T-helper 17 cell (primary cell): ENCODE results near the gene ZFX. TPM values are rescaled to one million over a fixed set of nuclear protein-coding genes. Genes with fewer than 3 reads are reported as not detected.
"Not testable (repeated sequence)": the region's sequence is repeated elsewhere in the genome, so short reads cannot be mapped to it uniquely, and the experiment has no call there.

Experiments used
- ATAC-seq: fragments of 150-1000 bp; cut with Tn5 transposase; 2 replicates; pipeline ENCODE4 v1.10.0; 2021; ENCODE audit warnings: mild to moderate bottlenecking, moderate library complexity
- DNase-seq, 3 donors: peaks; one replicate each; pipeline versions ENCODE4 v3.0.0 to v3.0.0-alpha.2; 2020 to 2021
- H3K9me3 ChIP-seq: one replicate; pipeline ENCODE4 v1.7.0; 2013; ENCODE audit warnings: low read length, mild to moderate bottlenecking; ENCODE audit not compliant: control insufficient read depth, poor library complexity, severe bottlenecking
- H3K27ac Mint-ChIP-seq: one replicate; pipeline ENCODE4 v1.8.0; 2022; ENCODE audit warnings: mild to moderate bottlenecking, moderate library complexity, mixed read lengths
- H3K27me3 Mint-ChIP-seq: one replicate; pipeline ENCODE4 v1.8.0; 2022; ENCODE audit warnings: mixed read lengths
- H3K36me3 Mint-ChIP-seq: one replicate; pipeline ENCODE4 v1.8.0; 2022; ENCODE audit warnings: low read depth, mixed read lengths
- H3K4me1 Mint-ChIP-seq: one replicate; pipeline ENCODE4 v1.8.0; 2022; ENCODE audit warnings: mild to moderate bottlenecking, mixed read lengths
- H3K4me3 Mint-ChIP-seq: one replicate; pipeline ENCODE4 v1.8.0; 2022; ENCODE audit warnings: mild to moderate bottlenecking, moderate library complexity, mixed read lengths
- total RNA-seq, 4 donors: library from RNA in 2 of 4; stranded (reverse) in 2 of 4; gene quantifications; one replicate each; pipeline ENCODE4 v1.2.3 and lab custom pipeline; 2022 to 2026

The ZFX gene
- 10 to 100 TPM; 50.8 to 55.8 TPM for total RNA-seq
- total RNA-seq (lab: John Stamatoyannopoulos, UW) = 82.4 to 205 reads per million in 2 donors

- peak within 1 kb of the TSS; percentile 94 for H3K27ac Mint-ChIP-seq
- H3K4me3 Mint-ChIP-seq = peak within 1 kb of the TSS; percentile 90
- H3K36me3 Mint-ChIP-seq = peaks cover 3% of the 10 kb centered on the region
- peak; percentile 47 for ATAC-seq
- H3K9me3 ChIP-seq = no peaks in the 10 kb centered on the region
- peak; percentile 31 to 54 (median 47) for DNase-seq
- H3K27me3 Mint-ChIP-seq = no peaks in the 10 kb centered on the region
- H3K4me1 Mint-ChIP-seq = peaks cover 33% of the 10 kb centered on the region
These were observed at the start of gene ZFX for GRCh38 chrX:24149351-24150050. Gene ZFX, plus strand, starts transcription at chrX:24149729. Its CDS starts 23,014 bp downstream, at chrX:24172743.

DNA sequence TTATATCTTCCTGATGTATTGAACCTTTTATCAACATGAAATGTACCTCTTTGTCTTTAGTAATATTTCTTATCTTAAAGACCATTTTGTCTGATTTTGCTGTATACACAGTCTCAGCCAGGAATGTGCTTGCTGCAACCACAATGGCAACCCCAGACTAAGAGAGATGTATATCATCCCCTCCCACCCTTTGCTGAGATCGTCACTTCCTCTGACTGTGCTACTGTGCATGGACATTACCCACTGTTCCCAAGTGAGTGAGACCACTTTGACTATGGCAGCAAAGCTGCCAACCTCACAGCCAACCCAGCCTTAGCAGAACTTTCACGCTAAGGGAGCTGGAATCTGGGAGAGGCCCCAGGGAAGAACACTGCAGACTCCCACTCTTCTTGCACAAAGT is 48.8 kb upstream of the ZFX start:
- Mint-ChIP-seq H3K27me3 (no peaks in the 10 kb centered on the region), H3K27ac (peak overlapping the region; percentile 34), H3K36me3 (no peaks in the 10 kb centered on the region), H3K4me3 (no peak overlapping the region), H3K4me1 (peaks cover 14% of the 10 kb centered on the region)
- no peaks in the 10 kb centered on the region for H3K9me3 ChIP-seq
- ATAC-seq = no peak
- DNase-seq = no peak

GRCh38 chrX:24110069-24110468 is 39.5 kb upstream of the ZFX start:
- Mint-ChIP-seq H3K27me3 (no peaks in the 10 kb centered on the region), H3K36me3 (no peaks in the 10 kb centered on the region), H3K27ac (no peak overlapping the region), H3K4me3 (no peak overlapping the region), H3K4me1 (no peaks in the 10 kb centered on the region)
- DNase-seq (no peak), ATAC-seq (no peak)
- H3K9me3 ChIP-seq = no peaks in the 10 kb centered on the region

- DNase-seq = no peak
- no peak overlapping the region for H3K27ac Mint-ChIP-seq
- H3K36me3 Mint-ChIP-seq = no peaks in the 10 kb centered on the region
These were observed 36.3 kb upstream of the ZFX start for GRCh38 chrX:24113181-24113580.

DNA sequence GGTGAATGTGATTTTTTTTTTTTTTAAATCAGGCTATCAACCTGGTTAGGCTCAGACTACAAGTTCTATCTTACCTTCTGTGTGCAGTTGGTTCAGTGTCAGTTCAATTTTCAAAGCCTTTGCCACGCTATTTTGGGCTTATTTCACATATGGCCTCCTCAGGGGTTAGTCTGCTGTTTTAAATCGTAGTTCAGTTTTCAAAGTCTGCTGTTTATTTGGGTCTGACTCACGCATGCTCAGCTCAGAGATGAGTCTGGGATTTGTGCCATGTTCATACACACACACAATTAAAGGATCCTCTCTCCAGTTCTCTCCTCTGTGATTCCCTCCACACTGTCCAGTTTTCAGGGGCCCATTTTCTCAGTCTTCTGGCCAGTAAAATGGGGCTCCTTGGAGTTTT is 32.3 kb upstream of the ZFX start:
- Mint-ChIP-seq H3K27ac (no peak overlapping the region), H3K36me3 (no peaks in the 10 kb centered on the region), H3K4me3 (no peak overlapping the region), H3K4me1 (no peaks in the 10 kb centered on the region), H3K27me3 (no peaks in the 10 kb centered on the region)
- DNase-seq (no peak), ATAC-seq (no peak)
- H3K9me3 ChIP-seq = no peaks in the 10 kb centered on the region

More at GRCh38 chrX:24113181-24113580, 36.3 kb upstream of the ZFX start:
- H3K27me3 Mint-ChIP-seq = no peaks in the 10 kb centered on the region
- H3K9me3 ChIP-seq = no peaks in the 10 kb centered on the region
- no peaks in the 10 kb centered on the region for H3K4me1 Mint-ChIP-seq
- H3K4me3 Mint-ChIP-seq = no peak overlapping the region
- ATAC-seq = no peak

- H3K9me3 ChIP-seq = no peaks in the 10 kb centered on the region
- H3K27ac Mint-ChIP-seq = no peak overlapping the region
- DNase-seq = no peak
- no peak for ATAC-seq
- H3K4me3 Mint-ChIP-seq = no peak overlapping the region
- H3K4me1 Mint-ChIP-seq = peaks cover 3% of the 10 kb centered on the region
- no peaks in the 10 kb centered on the region for H3K36me3 Mint-ChIP-seq
- H3K27me3 Mint-ChIP-seq = no peaks in the 10 kb centered on the region
These were observed 25.2 kb upstream of the ZFX start for GRCh38 chrX:24124244-24124799.

GRCh38 chrX:24125028-24125612 is 24.4 kb upstream of the ZFX start:
- no peak overlapping the region for H3K4me3 Mint-ChIP-seq

GRCh38 chrX:24131476-24131875 is 18.1 kb upstream of the ZFX start:
- H3K4me3 Mint-ChIP-seq = no peak overlapping the region
- no peak for ATAC-seq

More at GRCh38 chrX:24125028-24125612, 24.4 kb upstream of the ZFX start:
- no peak for DNase-seq
- ATAC-seq = no peak
- Mint-ChIP-seq H3K27ac (no peak overlapping the region), H3K27me3 (no peaks in the 10 kb centered on the region), H3K36me3 (no peaks in the 10 kb centered on the region), H3K4me1 (peaks cover 3% of the 10 kb centered on the region)
- no peaks in the 10 kb centered on the region for H3K9me3 ChIP-seq

DNA sequence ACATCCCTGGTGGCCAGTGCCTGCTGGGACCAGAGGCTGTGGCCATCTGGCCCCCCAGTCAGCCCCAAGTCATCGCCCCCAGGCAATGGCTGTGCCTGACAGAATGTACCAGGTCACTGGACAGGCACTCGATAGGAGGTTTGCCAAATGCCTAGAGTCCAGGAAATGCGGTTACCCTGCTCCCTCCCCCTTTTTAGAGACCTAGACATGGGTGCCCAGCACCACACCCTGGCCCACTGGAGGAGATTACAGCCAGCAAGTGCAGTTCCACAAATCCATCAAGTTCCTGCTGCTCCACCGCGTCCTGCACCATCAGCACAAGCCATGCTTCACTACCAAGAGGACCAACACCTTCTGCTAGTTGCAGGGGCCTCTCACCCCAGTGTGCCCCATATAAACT is 16.2 kb upstream of the ZFX start:
- Mint-ChIP-seq H3K4me3 (no peak overlapping the region), H3K36me3 (no peaks in the 10 kb centered on the region), H3K4me1 (peaks cover 3% of the 10 kb centered on the region), H3K27me3 (no peaks in the 10 kb centered on the region), H3K27ac (peak overlapping the region; percentile 87)
- H3K9me3 ChIP-seq = no peaks in the 10 kb centered on the region
- DNase-seq = no peak
- ATAC-seq = no peak

More at GRCh38 chrX:24131476-24131875, 18.1 kb upstream of the ZFX start:
- no peak overlapping the region for H3K27ac Mint-ChIP-seq
- H3K27me3 Mint-ChIP-seq = no peaks in the 10 kb centered on the region
- DNase-seq = no peak
- peaks cover 3% of the 10 kb centered on the region for H3K4me1 Mint-ChIP-seq
- no peaks in the 10 kb centered on the region for H3K9me3 ChIP-seq
- no peaks in the 10 kb centered on the region for H3K36me3 Mint-ChIP-seq

DNA sequence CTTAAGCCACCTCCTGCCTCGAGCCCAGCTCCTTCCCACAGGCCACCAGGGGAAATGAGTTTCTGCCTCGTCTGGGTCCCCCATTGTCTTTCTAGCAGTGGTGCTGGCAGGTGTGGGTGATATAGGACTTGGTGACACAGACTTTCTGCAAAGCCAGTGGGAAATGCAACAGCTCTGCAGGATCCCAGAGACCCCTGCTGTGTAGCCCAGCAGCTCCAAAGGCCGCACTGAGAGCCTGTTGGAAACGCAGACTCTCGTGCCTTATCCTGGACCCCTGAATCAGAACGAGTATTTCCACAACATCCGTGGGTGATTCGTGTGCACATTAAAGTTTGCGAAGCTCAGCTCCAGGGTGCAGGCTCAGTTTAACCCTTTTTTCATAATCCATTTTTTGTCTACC is 13.8 kb upstream of the ZFX start:
- not testable (repeated sequence) for H3K9me3 ChIP-seq, H3K4me1 Mint-ChIP-seq, DNase-seq, H3K27me3 Mint-ChIP-seq, H3K27ac Mint-ChIP-seq, H3K4me3 Mint-ChIP-seq, ATAC-seq, H3K36me3 Mint-ChIP-seq

- Mint-ChIP-seq H3K4me1 (no peaks in the 10 kb centered on the region), H3K27me3 (no peaks in the 10 kb centered on the region), H3K36me3 (no peaks in the 10 kb centered on the region), H3K27ac (no peak overlapping the region), H3K4me3 (no peak overlapping the region)
- DNase-seq (no peak), ATAC-seq (no peak)
- H3K9me3 ChIP-seq = no peaks in the 10 kb centered on the region
These were observed 12.3 kb upstream of the ZFX start for GRCh38 chrX:24137192-24137591.

DNA sequence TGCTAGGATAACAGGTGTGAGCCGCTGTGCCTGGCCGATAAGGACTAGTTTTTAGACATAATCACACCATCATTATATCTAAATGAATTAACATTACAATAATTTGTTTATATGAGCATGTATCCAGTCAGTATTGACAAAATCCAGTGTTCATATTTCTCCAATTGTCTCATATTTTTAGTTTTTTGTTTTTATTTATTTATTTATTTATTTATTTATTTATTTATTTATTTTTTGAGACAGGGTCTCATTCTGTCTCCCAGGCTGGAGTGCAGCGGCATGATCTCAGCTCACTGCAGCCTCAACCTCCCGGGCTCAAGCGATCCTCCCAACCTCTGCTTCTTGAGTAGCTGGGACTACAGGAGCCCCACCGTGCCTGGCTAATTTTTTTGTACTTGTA is 5.5 kb upstream of the ZFX start:
- not testable (repeated sequence) for ATAC-seq, DNase-seq, H3K27me3 Mint-ChIP-seq, H3K4me1 Mint-ChIP-seq, H3K36me3 Mint-ChIP-seq, H3K27ac Mint-ChIP-seq, H3K4me3 Mint-ChIP-seq, H3K9me3 ChIP-seq

- H3K27me3 Mint-ChIP-seq = no peaks in the 10 kb centered on the region
- DNase-seq = no peak
- no peak overlapping the region for H3K4me3 Mint-ChIP-seq
- peaks cover 8% of the 10 kb centered on the region for H3K4me1 Mint-ChIP-seq
- ATAC-seq = no peak
- no peaks in the 10 kb centered on the region for H3K36me3 Mint-ChIP-seq
- H3K9me3 ChIP-seq = no peaks in the 10 kb centered on the region
- H3K27ac Mint-ChIP-seq = no peak overlapping the region
These were observed 5.0 kb upstream of the ZFX start for GRCh38 chrX:24144528-24144927.
